Hepatic stellate cell (primary cell): ENCODE measurements around the gene IQGAP1.
"Not testable (repeated sequence)": the region's sequence is repeated elsewhere in the genome, so short reads cannot be mapped to it uniquely, and the experiment has no call there.

ENCODE experiments used
- DNase-seq: peaks from one replicate; pipeline ENCODE4 v3.0.0; 2011; ENCODE audit warnings: low spot score

The IQGAP1 gene

GRCh38 chr15:90411176-90411575 lies 23.1 kb downstream of the IQGAP1 start:
- no peak for DNase-seq

DNA sequence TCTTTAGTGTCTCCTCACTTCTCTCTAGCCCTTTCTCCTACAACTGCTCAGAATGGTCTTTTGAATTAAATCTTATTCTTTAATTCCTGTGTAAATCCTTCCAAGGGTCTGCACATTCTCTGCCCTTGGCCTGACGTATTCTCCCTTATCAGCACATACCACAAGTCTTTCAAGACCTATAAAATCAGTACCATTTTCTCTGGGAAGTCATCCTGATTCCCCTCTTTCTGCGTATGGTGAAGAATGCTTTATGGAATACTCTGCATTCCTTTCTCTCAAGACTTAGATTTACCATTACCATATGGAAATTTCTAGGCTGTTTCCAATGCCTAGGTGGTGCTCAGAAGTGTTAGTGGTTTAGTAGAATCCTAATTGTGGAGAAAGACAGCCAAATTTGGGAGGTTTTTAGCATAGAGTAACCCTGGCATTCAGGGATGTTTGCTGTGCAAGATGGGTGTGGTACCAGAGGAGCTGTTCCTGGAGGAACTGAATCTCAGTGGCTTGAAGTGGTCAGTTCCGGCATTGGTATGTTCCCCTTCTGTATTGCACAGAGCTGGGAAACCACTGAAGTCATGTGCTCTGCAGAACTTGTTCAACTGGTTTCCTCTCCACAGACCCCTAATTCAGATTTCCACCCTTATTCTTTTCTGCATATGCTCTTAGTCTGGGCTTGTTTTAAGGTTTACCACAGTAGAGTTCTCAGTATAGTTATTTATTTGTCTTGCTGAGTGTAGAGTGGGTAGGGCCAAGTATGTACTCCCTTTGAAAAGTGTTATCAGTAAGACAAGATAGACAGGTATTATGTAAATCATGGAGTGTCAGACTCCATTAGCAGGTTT lies 24.5 kb downstream of the IQGAP1 start:
- DNase-seq: no peak

- no peak for DNase-seq
These were observed 25.7 kb downstream of the IQGAP1 start for GRCh38 chr15:90413411-90414379.

- DNase-seq: no peak
These were observed 26.5 kb downstream of the IQGAP1 start for GRCh38 chr15:90414408-90415028.

DNA sequence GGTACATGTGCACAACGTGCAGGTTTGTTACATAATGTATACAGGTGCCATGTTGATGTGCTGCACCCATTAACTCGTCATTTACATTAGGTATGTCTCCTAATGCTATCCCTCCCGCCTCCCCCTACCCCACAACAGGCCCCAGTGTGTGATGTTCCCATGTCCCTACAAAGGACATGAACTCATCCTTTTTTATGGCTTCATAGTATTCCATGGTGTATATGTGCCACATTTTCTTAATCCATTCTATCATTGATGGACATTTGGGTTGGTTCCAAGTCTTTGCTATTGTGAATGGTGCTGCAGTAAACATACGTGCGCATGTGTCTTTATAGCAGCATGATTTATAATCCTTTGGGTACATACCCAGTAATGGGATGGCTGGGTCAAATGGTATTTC lies 28.0 kb downstream of the IQGAP1 start:
- not testable (repeated sequence) for DNase-seq

GRCh38 chr15:90418627-90419026 lies 30.6 kb downstream of the IQGAP1 start:
- DNase-seq: no peak

DNA sequence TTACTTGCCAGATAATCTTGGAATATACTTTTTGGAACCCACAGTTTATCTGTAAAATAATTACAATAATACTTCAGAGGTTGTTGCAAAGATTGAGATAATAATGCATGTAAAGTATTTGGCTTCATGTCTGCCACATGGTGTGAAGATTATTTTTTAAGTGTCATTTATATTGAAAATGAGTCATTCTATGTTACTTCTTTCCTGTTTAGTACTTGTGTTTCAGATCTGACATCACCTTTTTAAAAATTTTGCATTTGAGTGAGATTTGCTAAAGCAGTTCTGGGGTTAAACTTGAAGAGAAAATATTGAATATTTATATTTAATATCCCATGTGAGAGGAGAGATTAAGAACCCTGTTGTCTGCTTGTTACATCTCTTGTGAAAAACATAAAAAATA lies 31.2 kb downstream of the IQGAP1 start:
- DNase-seq: no peak

GRCh38 chr15:90419738-90420406 lies 31.8 kb downstream of the IQGAP1 start:
- peak; percentile 62 for DNase-seq

DNA sequence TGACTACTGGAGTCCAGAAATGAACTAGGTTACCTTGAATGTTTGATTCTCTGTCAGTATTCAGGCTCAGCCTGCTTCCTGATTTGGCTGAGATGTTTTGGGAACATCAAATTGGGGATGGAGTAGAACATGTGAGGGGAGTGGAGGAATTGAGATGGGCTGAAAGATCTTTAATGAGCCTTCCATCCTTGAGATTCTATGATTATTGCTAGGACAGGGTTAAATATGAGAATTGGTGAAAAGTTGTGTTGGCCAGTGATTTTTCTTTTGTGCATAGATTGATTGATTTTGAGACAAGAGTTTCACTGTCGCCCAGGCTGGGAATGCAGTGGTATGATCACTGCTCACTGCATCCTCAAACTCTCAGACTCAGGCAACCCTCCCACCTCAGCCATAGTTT lies 32.4 kb downstream of the IQGAP1 start:
- no peak for DNase-seq

GRCh38 chr15:90421527-90421926 lies 33.5 kb downstream of the IQGAP1 start:
- DNase-seq: no peak

GRCh38 chr15:90422043-90422442 lies 34.0 kb downstream of the IQGAP1 start:
- DNase-seq: no peak

DNA sequence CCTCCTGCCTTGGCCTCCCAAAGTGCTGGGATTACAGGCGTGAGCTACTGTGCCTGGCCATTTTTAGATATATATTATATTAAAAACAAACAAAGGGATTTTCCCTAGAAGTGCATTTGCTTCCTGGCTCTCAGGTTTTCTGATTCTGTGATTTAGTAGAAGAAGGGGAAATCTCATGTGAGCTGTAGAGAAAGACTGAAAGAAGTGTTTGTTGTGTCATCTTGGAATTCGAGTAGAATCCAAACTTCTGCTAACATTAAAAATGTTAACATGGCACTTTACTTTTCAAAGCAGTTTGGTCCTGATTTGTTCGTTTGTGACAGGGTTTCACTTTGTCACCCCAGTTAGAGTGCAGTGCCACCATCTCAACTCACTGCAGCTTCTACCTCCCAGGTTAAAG lies 34.9 kb downstream of the IQGAP1 start:
- DNase-seq: no peak

DNA sequence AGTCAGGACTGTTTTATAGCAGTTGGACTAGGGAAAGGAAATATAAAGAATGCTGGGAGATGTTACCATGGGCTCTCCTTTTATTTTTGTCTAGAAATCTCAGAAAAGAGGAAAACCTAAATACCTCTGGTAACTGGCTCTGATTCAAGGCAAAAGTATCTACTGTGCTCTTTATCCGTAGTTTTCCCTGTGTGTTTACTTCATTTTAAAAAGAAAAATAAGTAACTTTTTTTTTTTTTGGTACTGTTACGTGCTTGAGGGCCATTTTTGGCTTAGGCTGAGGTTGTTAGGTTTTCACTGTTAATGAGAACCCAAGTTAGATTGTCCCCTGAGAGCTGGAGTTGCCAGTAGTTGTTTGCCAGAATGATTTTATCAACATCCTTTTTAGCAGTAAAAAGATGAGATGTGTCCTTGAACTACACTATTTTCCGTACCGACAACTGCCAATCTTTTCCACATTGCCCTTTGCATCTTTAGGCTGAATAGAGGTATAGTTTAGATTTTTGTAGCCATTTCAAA lies 35.8 kb downstream of the IQGAP1 start:
- DNase-seq: no peak

DNA sequence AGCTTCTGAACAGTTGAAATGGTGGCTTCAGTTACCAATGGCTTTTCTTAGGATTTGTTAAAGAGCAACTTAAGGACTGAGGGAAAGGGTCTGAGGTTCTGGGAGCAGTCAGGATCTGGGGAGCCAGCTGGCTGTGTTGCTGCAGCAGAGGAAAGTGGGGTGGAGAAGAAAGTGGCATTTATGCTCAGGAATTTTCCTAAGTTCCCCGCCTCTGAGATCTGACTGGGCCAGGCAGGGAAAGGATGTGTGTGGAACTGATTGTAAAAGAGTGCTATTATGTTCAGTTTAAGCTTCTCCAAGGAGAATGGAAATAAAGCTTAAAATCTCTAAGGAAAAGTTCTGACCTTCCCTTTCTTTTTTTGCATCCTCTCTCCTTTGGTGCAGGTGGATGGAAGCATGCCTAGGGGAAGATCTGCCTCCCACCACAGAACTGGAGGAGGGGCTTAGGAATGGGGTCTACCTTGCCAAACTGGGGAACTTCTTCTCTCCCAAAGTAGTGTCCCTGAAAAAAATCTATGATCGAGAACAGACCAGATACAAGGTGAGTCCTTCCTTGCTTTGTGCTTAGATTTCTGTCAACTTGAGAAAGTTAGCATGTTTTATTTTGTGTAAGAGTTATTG lies 37.8 kb downstream of the IQGAP1 start:
- DNase-seq: no peak

DNA sequence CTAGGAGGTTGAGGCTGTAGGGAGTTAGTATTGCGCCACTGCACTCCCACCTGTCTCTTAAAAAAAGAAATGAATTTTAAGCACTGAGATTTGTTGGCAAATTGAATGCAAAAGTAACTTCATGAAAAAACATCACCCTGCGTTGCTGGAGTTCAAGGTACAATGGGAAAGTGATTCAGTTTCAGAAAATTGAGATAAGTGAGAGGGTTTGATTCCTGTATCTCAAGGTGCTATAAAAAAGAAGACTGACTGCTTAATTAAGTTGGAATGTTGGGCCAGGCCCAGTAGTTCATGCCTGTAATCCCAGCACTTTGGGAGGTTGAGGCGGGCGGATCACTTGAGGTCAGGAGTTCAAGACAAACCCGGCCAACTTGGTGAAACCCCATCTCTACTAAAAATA lies 39.1 kb downstream of the IQGAP1 start:
- no peak for DNase-seq

DNA sequence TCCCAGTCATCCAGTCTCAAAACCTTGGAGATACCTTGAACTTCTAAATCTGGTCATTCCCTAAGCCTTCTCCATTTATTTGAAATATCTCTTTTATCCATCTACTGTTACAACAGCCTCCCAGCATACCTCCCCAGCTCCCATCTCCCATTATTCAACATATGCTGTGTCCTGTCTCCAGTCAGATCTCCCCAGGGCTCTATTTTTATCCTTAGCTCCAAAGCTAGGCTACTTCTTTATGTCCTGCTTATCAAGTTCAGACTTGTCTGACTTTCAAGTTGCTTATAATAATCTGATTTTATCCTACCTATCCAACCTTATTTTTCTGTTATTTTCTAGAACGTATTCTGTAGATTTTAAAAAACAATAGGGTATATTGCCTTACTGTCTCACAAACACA lies 44.2 kb downstream of the IQGAP1 start:
- DNase-seq: no peak

DNA sequence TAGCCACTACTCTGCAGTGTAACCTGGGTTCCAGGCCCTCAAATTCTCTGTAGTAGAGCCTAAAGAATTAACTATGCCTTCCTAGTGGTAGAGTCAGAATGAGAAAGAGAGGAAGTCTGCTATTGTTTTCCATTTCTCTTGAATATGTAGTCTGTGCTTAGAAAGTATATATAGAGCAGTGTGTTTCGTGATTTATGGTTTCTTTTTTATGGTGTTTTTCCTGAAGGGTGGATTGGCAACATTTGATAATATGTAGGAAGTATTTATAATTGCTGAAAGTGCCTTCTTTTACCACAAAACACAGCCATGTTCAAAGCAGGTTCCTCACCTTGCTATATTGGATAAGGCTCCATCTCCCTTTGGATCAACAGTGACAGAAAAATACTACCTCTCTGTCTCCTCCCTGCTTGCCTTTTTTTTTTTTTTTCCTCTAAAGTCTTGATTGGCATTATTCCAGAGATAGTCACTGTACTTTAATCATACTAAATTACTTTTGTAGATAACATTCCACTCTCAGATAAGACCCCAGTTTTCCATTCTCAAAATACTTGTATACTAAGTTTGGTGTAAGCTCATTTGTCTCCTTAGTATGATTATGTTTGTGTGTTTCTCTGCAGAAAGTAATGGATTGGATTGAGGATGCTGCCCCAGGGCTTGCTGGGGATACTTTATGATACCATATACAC lies 47.8 kb downstream of the IQGAP1 start:
- DNase-seq: no peak

GRCh38 chr15:90436952-90437351 lies 48.9 kb downstream of the IQGAP1 start:
- no peak for DNase-seq

- DNase-seq: no peak
These were observed 49.5 kb downstream of the IQGAP1 start for GRCh38 chr15:90437516-90437915.

GRCh38 chr15:90439946-90440345 lies 51.9 kb downstream of the IQGAP1 start:
- DNase-seq: no peak

DNA sequence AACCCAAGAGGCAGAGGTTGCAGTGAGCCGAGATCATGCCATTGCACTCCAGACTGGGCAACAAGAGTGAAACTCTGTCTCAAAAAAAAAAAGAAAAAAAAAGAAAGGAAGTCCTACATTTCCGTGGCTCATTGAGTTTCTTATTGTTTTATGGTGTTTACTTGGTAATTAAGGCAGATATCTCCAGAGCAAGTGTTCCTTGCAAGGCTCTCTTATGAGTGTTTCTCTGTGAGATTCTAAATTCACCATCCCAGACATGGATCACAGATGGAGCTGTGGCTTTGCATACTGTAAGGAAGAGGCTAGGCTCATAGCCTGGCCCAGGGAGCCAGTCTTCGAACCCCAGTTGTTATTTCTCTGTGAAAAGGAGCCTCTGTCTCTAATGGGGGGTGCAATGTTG lies 53.0 kb downstream of the IQGAP1 start:
- no peak for DNase-seq
